Thymus (tissue), 11 donors: ENCODE results near the gene PLCH1. TPM values are rescaled to one million over a fixed set of nuclear protein-coding genes. Genes with fewer than 3 reads are reported as not detected.
"Not testable (repeated sequence)": the region's sequence is repeated elsewhere in the genome, so short reads cannot be mapped to it uniquely, and the experiment has no call there.

Source experiments
- DNase-seq, 9 donors: peaks; one replicate each; pipeline ENCODE4 v3.0.0-alpha.2; 2013; ENCODE audit warnings: low spot score in 9 of 9, low read depth in 6 of 9, missing footprints in 1 of 9
- H3K27ac ChIP-seq, 2 donors: one replicate each; pipeline ENCODE4 v1.5.1; 2013; ENCODE audit warnings: control low read depth in 1 of 2, low read depth in 1 of 2, low read length in 1 of 2, mild to moderate bottlenecking in 1 of 2, moderate library complexity in 1 of 2
- H3K27me3 ChIP-seq, 2 donors: one replicate each; pipeline ENCODE4 v1.5.1; 2013; ENCODE audit warnings: low read length in 1 of 2; ENCODE audit not compliant: control insufficient read depth in 2 of 2, insufficient read depth in 1 of 2
- H3K36me3 ChIP-seq, 2 donors: one replicate each; pipeline ENCODE4 v1.5.1; 2013; ENCODE audit warnings: low read length in 1 of 2, mild to moderate bottlenecking in 1 of 2, moderate library complexity in 1 of 2; ENCODE audit not compliant: control insufficient read depth in 2 of 2, insufficient read depth in 2 of 2
- H3K4me1 ChIP-seq, 2 donors: one replicate each; pipeline ENCODE4 v1.5.1; 2013; ENCODE audit warnings: low read length in 2 of 2; ENCODE audit not compliant: control insufficient read depth in 2 of 2, insufficient read depth in 2 of 2
- H3K4me3 ChIP-seq, 2 donors: one replicate each; pipeline ENCODE4 v1.5.1; 2013; ENCODE audit warnings: low read length in 2 of 2, control low read depth in 1 of 2, mild to moderate bottlenecking in 1 of 2
- H3K9me3 ChIP-seq, 2 donors: one replicate each; pipeline ENCODE4 v1.5.1; 2013; ENCODE audit warnings: low read length in 1 of 2, mild to moderate bottlenecking in 1 of 2; ENCODE audit not compliant: control insufficient read depth in 2 of 2, insufficient read depth in 1 of 2
- WGBS: extraction: QIAGEN DNeasy Blood & Tissue Kit; methylation state at CpG from one replicate; pipeline ENCODE4 v1.1.7; 2013; 5-methylcytosine and 5-hydroxymethylcytosine counted together
- polyA plus RNA-seq: library from polyadenylated mRNA; stranded (reverse); fragments of 200-250 nt; gene quantifications from one replicate; pipeline ENCODE4 v1.2.3, GENCODE V29; 2013
- total RNA-seq: library from RNA; stranded (reverse); fragments of 120-200 nt; gene quantifications from one replicate; pipeline ENCODE4 v1.2.4, GENCODE V29; 2013
- donor health status: healthy.

The PLCH1 gene
- total and polyA plus RNA-seq, 2 donors: 7.6 to 29.3 TPM

DNA sequence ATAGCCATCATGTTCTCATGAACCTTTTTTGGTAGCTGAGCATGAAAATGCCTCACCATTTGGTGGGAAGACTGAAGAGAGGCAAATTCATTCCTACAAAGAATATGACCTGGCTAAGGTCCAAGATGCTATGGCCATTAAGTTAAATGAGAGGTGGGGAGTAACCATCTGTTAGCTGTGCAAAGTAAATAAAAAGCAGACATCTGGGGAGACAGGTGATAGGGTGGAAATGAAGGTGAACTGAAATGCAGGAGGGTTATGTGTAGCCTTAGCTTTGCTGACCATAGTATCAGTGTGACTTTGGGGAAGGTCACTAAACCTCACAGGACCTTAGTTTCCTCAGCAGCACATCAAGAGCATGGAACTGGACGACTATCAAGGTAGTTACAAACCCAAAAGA is 340.4 kb downstream of the PLCH1 start:
- H3K27ac ChIP-seq: no peak overlapping the region
- no peaks in the 10 kb centered on the region for H3K36me3 ChIP-seq
- H3K4me3 ChIP-seq: no peak overlapping the region
- H3K27me3 ChIP-seq: no peaks in the 10 kb centered on the region
- 79% methylated on average over 1 of the region's 1 CpG for WGBS
- H3K9me3 ChIP-seq: no peaks in the 10 kb centered on the region
- no peaks in the 10 kb centered on the region for H3K4me1 ChIP-seq
- DNase-seq: no peak

GRCh38 chr3:155402656-155403055 is 342.2 kb downstream of the PLCH1 start:
- Histone ChIP-seq H3K4me3 (no peak overlapping the region), H3K4me1 (no peaks in the 10 kb centered on the region), H3K27me3 (no peaks in the 10 kb centered on the region), H3K36me3 (no peaks in the 10 kb centered on the region), H3K9me3 (no peaks in the 10 kb centered on the region), H3K27ac (no peak overlapping the region)
- no peak for DNase-seq

- H3K27me3 ChIP-seq: no peaks in the 10 kb centered on the region
- H3K4me1 ChIP-seq: no peaks in the 10 kb centered on the region
- peaks cover 0 to 2% of the 10 kb centered on the region in 2 donors for H3K9me3 ChIP-seq
- H3K4me3 ChIP-seq: no peak overlapping the region
- no peak for DNase-seq
- no peaks in the 10 kb centered on the region for H3K36me3 ChIP-seq
- H3K27ac ChIP-seq: no peak overlapping the region
Measured at GRCh38 chr3:155398046-155398445, 346.8 kb downstream of the PLCH1 start.

DNA sequence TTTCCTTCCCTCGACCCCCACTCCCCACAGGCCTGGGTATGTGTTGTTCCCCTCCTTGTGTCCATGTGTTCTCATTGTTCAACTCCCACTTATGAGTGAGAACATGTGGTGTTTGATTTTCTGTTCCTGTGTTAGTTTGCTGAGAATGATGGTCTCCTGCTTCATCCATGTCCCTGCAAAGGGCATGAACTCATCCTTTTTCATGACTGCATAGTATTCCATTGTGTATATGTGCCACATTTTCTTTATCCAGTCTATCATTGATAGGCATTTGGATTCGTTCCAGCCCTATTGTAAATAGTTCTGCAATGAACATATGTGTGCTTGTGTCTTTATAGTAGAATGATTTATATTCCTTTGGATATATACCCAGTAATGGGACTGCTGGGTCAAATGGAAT is 350.0 kb downstream of the PLCH1 start:
- over 99% methylated on average over 2 of the region's 2 CpGs for WGBS
- H3K27ac ChIP-seq, H3K4me3 ChIP-seq, H3K9me3 ChIP-seq, H3K4me1 ChIP-seq, DNase-seq, H3K36me3 ChIP-seq, H3K27me3 ChIP-seq: not testable (repeated sequence)

- DNase-seq: no peak
- 95% methylated on average over 1 of the region's 1 CpG for WGBS
- Histone ChIP-seq H3K27me3 (no peaks in the 10 kb centered on the region), H3K4me3 (no peak overlapping the region), H3K27ac (no peak overlapping the region), H3K4me1 (no peaks in the 10 kb centered on the region), H3K9me3 (peaks cover 0 to 2% of the 10 kb centered on the region in 2 donors), H3K36me3 (no peaks in the 10 kb centered on the region)
Measured at GRCh38 chr3:155394240-155394639, 350.6 kb downstream of the PLCH1 start.

- Histone ChIP-seq H3K27ac (no peak overlapping the region), H3K9me3 (peaks cover 0 to 2% of the 10 kb centered on the region in 2 donors), H3K4me1 (no peaks in the 10 kb centered on the region), H3K27me3 (no peaks in the 10 kb centered on the region), H3K4me3 (no peak overlapping the region), H3K36me3 (no peaks in the 10 kb centered on the region)
- 94% methylated on average over 1 of the region's 1 CpG for WGBS
- DNase-seq: no peak
Measured at GRCh38 chr3:155393316-155393715, 351.6 kb downstream of the PLCH1 start.

DNA sequence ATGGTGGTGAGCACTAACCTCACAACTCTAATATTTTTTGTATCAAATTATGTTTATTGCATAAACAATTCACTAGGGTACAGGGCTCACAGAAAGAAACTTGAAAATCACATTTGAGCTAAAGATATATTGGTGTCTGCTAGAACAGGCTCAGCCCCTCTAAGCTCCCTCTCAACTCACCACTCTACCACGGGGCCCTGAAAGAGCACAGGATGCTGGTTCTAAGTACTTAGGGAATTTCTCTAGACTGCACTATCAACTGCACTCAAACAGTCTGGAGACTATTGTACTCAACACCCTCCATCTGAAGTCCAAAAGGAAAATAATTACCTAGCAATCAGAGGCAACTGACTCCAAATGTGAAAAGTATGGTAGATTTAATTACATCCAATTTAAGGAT is 352.7 kb downstream of the PLCH1 start:
- H3K4me1 ChIP-seq: no peaks in the 10 kb centered on the region
- H3K27me3 ChIP-seq: no peaks in the 10 kb centered on the region
- DNase-seq: no peak
- no peak overlapping the region for H3K4me3 ChIP-seq
- WGBS: 83% methylated on average over 1 of the region's 1 CpG
- H3K27ac ChIP-seq: no peak overlapping the region
- peaks cover 0 to 2% of the 10 kb centered on the region in 2 donors for H3K9me3 ChIP-seq
- no peaks in the 10 kb centered on the region for H3K36me3 ChIP-seq

GRCh38 chr3:155391551-155391958 is 353.3 kb downstream of the PLCH1 start:
- WGBS: 91% methylated on average over 2 of the region's 2 CpGs

DNA sequence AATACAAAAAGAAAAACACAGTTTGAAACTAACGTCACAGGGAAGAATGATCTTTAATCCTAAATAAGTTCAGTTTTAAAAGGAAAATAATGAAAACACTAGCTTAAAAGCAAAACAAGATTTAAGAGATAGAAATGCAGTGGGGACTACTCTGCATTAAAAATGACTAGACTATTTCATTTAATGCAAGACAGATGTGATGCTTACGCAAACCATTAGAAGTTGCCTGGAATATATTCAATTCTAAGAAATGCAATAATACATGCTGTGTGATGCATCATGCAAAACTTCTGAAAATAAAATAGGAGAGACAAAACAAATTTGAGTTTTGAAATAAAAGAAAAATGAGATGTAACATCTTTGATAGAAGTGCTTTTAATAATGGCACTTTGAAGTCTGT is 353.8 kb downstream of the PLCH1 start:
- Histone ChIP-seq H3K9me3 (peaks cover 0 to 2% of the 10 kb centered on the region in 2 donors), H3K36me3 (no peaks in the 10 kb centered on the region), H3K4me1 (no peaks in the 10 kb centered on the region), H3K4me3 (no peak overlapping the region), H3K27ac (no peak overlapping the region), H3K27me3 (no peaks in the 10 kb centered on the region)
- 97% methylated on average over 2 of the region's 2 CpGs for WGBS
- DNase-seq: no peak

More at GRCh38 chr3:155391551-155391958, 353.3 kb downstream of the PLCH1 start:
- H3K36me3 ChIP-seq: no peaks in the 10 kb centered on the region
- peaks cover 0 to 2% of the 10 kb centered on the region in 2 donors for H3K9me3 ChIP-seq
- H3K4me3 ChIP-seq: no peak overlapping the region
- DNase-seq: no peak
- H3K27me3 ChIP-seq: no peaks in the 10 kb centered on the region
- no peaks in the 10 kb centered on the region for H3K4me1 ChIP-seq
- H3K27ac ChIP-seq: no peak overlapping the region

DNA sequence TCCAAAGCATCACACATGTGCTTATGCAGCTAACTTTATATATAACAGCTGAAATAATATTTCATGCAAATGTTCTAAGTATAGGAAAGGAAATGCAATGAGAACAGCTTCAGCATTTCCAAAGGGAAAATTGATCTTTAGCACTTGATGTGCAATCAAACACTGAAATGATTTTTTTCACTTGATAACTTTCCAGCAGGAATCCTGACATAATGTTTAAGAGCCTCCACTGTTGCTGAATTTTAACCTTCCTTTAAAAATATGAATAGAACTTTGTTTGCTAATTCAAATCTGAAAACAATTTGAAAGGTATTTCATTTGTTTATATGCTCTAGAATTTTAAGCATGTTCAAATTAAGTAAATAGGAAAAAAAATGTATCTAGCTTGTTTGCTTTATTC is 354.5 kb downstream of the PLCH1 start:
- Histone ChIP-seq H3K27me3 (no peaks in the 10 kb centered on the region), H3K4me3 (no peak overlapping the region), H3K9me3 (no peaks in the 10 kb centered on the region), H3K36me3 (no peaks in the 10 kb centered on the region), H3K4me1 (no peaks in the 10 kb centered on the region), H3K27ac (no peak overlapping the region)
- no peak for DNase-seq
